Stimulated activated CD8-positive, alpha-beta memory T cell treated with anti-CD3 and anti-CD28 coated beads, Interleukin-15, amount 100 ng/mL, for 24 hours (primary cell): Measurements from ENCODE around the gene RPS21.

Experiments used
- DNase-seq: peaks from one replicate; pipeline ENCODE4 v3.0.0-alpha.2; 2020; ENCODE audit warnings: low read depth

Gene RPS21

GRCh38 chr20:62378215-62378614 is 8.7 kb upstream of the RPS21 start:
- DNase-seq, result no peak

DNA sequence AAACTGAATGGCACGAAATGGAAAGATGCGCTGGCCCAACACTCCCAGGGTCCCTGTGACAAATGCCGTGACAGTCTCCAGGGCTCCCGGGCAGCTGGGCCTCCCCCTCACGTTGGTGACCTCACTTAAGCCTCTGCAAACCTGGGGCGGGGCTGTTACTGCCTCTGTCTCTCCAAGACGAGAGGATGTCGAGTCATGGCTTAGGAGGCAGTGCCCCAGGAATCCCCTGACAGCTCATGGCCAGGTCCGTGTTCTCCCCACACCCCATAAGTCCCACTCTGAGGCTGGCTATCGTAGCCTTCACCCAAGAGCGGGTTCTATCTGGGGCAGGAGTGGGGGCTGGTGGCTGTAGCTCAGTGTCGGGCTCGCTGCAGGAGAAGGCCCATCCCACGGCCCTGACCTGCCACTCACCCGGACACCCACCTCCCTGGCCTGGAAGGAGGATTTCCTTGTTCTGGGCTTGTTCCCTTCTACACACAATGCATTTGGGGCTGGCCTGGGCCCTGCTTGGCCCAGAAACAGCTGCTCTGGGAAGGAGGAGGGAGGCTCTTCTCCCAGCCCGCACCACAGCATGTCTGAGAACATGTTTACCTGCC is 5.6 kb upstream of the RPS21 start:
- no peak for DNase-seq

- DNase-seq, result no peak
These were observed 5.1 kb upstream of the RPS21 start for GRCh38 chr20:62381842-62382241.

- no peak for DNase-seq
These were observed 4.4 kb upstream of the RPS21 start for GRCh38 chr20:62382306-62383198.

DNA sequence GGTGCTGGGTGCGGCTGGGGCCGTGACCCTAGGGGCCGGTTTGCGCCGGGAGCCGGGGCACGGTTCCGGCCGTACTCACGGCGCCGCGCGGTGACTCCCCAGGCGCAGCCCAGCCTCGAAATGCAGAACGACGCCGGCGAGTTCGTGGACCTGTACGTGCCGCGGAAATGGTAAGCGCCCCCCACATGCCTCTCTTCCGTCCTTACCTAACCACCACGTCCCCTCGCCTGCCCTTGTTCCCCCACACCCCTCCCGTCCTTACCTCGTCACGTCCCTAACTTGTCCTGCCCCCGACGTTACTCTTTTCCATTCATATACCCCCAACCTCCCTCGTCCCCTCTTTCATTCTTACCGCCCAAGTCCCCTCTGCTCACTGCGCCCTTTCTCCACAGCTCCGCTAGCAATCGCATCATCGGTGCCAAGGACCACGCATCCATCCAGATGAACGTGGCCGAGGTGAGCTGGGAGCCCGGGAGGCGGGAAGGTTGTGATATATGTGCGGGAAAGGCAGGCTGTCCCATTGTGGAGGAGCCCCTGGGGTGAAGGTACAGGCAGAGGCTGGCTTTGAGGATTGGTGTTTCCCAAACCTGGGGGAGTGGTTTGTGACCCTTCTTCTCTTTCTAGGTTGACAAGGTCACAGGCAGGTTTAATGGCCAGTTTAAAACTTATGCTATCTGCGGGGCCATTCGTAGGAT is 463 bp downstream of the RPS21 start:
- no peak for DNase-seq

GRCh38 chr20:62387933-62388635 is 1.2 kb downstream of the RPS21 start:
- DNase-seq, result no peak

- DNase-seq, result no peak
These were observed 2.1 kb downstream of the RPS21 start for GRCh38 chr20:62388839-62389600.

DNA sequence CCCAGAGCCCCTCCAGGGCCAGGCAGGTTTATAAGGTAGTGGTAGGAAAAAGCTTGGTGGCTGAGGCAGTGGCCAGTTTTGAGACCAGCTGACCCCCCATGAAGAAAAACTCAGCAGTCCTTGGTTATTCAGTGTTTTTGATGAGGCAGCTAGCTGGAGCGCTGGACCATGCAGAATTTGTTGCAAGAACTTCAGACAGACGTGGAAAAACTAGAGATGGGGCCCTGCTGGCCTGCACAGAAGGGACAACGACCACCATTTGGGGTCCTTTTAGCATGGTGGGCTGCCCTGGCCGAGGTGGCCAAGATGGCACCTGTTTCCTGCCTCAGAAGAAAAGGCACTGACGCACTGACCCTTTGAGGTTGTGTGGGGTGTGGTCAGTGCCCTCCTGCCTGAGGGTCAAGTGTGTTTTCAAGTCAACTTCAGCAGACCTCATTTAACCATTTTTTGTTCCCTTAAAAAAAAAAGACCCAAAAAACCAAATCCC is 2.7 kb downstream of the RPS21 start:
- DNase-seq, result no peak

DNA sequence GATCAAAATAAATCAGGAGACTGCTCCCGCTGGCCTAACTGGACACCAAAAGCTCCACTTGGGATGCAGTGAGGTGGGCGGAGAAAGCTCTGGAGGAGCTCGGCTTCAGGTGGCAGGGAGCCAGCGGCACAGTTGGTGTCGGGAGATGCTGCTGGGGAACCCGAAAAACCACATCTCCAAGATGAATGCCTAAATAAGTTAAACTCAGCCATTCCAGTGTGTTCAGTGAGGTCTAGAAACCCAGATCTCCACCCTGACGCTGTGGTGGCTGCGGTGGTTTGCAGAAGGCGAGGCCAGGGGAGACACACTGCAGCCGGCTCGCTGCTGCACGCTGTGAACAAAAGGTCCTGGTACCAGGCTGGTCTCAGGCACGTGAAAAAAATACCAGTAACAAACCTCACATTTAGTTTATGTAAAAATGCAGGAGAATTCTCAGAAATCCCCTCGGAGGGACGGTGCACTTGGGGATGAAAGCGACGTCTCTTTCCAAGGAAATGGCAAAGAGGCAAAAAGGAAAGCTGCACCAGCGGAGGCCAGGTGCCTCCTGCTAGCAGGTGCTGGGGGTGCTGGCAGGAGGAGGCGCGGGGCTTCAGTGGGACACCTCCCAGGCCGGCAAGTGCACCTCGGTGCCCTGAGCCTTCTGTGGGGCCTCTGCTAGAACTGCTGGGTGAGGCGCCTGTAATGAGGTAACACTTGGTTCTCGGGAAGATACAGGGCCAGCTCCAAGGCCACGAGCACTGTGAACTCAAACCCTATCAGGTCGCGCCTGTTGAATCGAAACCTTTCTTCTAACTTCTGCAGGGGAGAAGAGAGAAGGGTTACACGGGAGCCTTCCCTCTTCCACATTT is 3.6 kb downstream of the RPS21 start:
- DNase-seq, result no peak

DNA sequence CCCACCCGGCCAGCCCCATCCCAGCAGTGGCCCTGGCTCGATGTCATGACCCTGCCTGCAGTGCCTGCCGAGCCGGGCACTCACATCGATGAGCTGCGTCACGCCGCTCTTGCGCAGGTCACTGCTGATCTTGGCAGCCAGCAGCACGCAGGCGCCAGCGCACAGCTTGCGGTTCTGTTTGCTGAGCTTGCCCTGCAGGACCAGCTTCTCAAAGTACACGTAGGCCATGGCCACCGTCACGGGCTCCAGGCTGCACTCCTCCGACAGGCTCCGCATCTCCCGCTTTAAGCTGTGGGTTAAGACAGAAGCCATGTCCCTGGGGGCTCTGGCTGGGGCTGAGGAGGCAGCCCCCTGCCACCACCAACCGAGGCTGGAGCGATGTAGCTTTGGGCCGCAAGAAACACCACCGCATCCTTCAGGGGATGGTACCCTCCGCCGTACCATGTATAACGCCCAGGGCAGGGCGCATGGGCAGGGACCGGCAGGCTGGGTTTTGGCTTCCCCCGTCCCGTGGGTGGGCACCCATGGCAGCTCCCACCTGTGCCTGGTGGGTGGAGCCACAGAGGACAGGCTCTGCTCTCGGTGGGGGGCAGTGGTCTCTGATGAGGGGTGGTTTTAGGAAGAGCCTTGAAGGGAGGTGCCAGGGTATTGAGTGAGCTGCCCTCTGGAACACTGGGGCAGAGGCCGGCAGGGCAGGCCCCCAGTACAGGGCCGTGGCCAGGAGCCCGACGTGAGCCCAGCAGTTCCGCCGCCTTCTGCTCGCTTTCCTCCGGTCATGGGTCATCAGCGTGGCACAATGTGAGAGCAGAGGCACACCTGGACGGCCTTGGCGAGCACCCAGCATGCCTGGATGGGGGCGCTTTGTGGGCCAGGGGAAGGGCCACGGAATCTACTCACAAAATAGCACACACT is 4.5 kb downstream of the RPS21 start:
- DNase-seq, result no peak

DNA sequence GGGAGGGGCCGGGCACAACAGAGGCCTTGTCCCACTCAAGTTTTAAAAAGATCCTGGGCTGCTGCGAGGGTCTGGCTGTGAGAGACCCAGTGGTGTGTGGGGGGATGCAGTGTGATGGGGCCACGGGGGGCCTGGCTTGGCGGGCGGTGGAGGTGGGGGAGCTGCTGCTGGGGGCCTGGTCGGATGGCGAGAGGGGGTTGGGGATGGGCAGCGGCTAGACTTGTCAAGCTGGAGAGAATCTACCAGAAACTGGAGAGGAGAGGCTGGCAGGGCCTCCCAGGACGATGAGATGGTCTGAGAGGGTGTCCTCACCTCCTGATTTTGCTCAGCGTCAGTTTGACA is 5.1 kb downstream of the RPS21 start:
- DNase-seq, result no peak

DNA sequence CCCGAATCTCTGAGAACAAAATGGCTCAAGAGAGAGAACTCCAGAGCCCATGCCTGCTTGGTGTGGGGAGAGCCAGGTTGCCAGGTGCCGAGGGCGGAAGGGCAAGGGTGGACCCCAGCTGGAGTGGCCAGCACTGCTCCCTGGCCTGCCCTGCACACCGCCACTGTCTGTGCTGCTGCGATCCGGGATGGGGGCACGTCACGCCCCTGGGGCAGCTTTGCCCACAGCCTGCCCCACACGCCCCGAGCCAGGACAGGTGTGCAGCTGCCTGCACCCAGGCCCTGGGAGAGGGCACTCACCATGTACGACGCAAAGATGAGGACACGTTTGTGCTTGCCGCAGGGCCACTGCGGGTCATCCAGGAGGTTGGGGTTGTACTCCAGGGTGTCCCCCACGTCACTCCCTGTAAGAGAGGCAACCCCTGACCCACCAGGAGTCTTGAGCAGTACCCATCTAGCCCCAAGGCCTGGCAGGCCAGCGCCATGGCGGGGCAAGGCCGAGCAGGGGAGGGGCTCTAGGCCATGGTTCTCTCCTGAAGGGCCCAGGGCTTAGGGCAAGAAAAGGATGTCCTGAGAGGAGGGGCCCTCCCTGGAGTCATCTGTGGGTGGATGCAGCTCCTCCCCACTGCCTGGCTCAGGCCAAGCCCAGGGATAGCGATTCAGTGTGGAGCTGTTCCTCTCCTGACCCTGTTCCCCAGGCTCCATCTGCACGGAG is 5.9 kb downstream of the RPS21 start:
- no peak for DNase-seq

GRCh38 chr20:62393335-62393665 is 6.4 kb downstream of the RPS21 start:
- no peak for DNase-seq

DNA sequence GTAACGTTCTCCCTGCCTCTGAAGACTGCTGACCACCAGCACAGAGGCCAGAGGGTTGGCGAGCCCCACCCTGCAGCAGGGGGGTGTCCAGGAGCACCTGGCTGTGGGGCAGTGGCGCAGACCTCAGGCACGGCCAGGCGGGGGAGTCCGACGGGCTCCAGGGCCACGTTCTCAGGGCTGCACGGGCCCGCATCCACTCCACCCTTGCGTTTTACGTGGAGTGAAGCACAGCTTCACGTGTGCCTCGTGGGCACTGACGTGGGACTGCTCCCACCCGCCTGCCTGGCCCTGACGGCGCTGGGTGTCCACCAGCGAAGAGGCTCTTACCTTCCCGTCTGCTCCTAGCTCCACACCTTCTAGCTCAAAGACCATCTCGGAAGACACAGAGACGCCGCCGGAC is 6.9 kb downstream of the RPS21 start:
- no peak for DNase-seq

DNA sequence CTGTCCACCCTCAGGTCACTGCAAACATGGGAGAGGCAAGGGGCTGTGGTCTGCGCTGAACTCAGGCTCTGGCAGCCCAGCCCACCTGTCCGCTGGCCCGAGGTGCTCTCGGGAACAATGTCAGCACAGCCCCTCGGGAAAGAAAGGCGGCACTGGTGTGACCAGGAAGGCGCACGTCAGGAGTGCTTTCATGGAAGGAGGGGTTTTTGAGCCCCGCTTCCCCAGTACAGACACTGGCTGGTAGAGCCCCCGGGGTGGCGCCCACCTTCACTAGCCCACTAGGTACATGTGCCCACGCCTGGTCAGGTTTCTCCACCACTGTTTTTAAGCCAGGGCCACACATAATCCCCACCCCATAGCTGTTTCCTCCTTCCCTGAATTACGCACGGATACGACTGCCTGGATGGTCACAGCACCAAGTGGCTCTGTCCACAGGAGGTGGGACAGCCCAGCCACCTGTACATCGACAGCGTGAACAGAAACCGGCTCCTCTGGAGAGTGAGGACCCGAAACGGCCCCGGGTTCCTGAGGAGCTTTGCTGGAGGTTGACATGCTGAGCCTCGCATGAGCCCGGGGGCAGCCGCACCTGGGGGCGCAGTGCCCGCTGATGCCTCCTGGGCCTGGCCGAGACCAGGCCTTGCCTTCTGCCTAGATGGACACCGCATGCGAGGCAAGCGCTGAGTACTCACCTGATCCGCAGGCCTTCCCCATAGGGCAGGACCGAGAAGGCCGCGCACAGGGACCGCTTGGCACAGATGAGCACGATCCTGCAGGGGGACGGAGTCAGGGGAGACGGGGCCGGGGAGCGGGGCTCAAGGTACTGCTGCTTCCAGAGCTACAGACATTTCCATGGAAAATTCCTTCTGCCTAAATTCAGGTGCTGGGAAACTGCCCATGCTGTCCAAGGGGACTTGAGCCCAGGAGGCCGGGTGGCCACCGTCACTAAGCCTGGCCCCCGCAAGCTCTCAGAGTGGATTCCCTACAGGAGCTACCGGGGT is 7.6 kb downstream of the RPS21 start:
- no peak for DNase-seq

GRCh38 chr20:62395311-62396242 is 8.7 kb downstream of the RPS21 start:
- DNase-seq, result no peak
